Measurements from ENCODE around the gene ISCU. TPM values are rescaled to one million over a fixed set of nuclear protein-coding genes. Genes with fewer than 3 reads are reported as not detected.

Gene ISCU
- total and polyA plus RNA-seq, 8 donors, result 83.3 to 256 (median 165) TPM

DNA sequence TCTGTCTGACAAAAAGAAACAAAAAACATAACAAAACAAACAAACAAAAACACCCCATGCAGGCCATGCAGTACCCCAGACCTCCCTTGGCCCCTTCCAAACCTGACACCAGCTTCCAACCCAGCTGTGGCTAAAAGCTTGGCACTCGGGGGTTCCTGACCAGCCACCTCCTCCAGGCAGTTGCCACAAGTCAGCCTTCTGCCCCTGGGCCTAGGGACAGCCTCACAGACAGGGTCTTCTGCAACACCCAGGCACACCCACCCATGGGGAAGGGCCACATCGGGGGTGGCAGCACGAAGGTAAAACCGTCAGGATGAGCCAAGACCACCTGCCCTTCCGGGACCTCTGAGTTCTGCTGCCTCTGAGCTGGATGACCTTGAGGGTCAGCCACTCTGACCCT is 46.2 kb downstream of the ISCU start:
- peaks cover 0 to 19% (median 8%) of the 10 kb centered on the region in 4 donors for H3K4me1 ChIP-seq
- 78 to 85% (median 81%) methylated on average over 2 to 5 of the region's 5 CpGs for WGBS, 5 donors
- intact Hi-C loops (cut with DNase I; ENCODE audit: low total_unique reads), result no loop called here

DNA sequence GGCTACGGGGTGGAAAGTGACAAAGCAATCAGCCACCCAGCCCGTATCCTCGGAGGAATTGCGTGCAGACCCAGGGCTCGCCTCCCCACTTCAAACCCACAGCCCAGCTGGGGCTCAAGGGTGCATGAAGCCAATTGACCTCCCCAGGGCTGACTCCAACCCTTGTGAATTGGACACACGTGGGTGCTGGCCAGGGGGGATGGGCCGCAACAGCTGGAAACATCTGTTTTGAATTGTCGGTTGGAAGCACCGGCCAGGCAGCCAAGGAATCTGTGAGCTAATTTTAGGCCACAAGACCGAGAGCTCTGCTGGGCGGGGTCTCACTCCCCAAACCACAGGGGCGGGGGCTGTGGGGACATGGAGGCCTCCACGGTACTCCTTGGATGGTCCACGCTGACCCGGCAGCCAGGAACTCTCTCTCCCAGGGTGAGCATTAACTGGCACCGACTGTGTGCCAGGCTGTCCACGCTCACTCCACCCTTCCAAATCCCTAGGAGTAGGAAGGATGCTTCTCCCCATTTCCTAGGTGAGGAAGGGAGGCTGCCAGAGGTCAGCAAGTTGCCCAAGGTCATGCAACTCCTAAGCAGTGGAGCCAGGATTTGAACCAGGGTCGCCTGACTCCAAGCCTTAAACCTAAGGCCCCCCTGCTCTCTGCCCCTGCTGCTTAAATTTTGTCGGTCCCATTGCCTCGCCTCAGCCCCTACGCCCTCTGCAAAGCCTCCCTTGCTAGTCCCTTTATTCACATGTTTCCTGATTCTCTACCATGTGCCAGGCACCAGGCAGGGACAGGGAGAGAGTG is 47.3 kb downstream of the ISCU start:
- peaks cover 0 to 20% (median 7%) of the 10 kb centered on the region in 4 donors for H3K4me1 ChIP-seq
- no peak overlapping the region for H3K4me3 ChIP-seq
- TF ChIP-seq CTCF (IDR thresholded peaks at IDR 0.05) (no peak), EP300 (IDR thresholded peaks at IDR 0.05) (no peak), POLR2AphosphoS5 (IDR thresholded peaks at IDR 0.05) (peak in 2 of 3 donors; percentile 66 to 72), POLR2A (IDR thresholded peaks at IDR 0.05) (no peak)
- no peaks in the 10 kb centered on the region for H3K36me3 ChIP-seq
- intact Hi-C loops (cut with DNase I; ENCODE audit: low total_unique reads), result no loop called here
- H3K9me3 ChIP-seq, result no peaks in the 10 kb centered on the region
- WGBS, 5 donors, result 46 to 62% (median 57%) methylated on average over 13 to 21 of the region's 21 CpGs
- peaks cover 0 to 8% (median 3%) of the 10 kb centered on the region in 3 donors for H3K27me3 ChIP-seq
- DNase-seq, result peak; percentile 50 to 94
- H3K27ac ChIP-seq, result peak overlapping the region in 3 of 5 donors; percentile 19 to 46 (median 42)

More for the DNA sequence above, 46.2 kb downstream of the ISCU start:
- no peak for DNase-seq
- Histone ChIP-seq H3K27me3 (peaks cover 0 to 8% (median 3%) of the 10 kb centered on the region in 3 donors), H3K9me3 (no peaks in the 10 kb centered on the region), H3K36me3 (no peaks in the 10 kb centered on the region), H3K4me3 (no peak overlapping the region), H3K27ac (no peak overlapping the region)
- TF ChIP-seq POLR2A (IDR thresholded peaks at IDR 0.05) (no peak), POLR2AphosphoS5 (IDR thresholded peaks at IDR 0.05) (no peak), CTCF (IDR thresholded peaks at IDR 0.05) (no peak), EP300 (IDR thresholded peaks at IDR 0.05) (no peak)

- H3K4me3 ChIP-seq, result no peak overlapping the region
- peak overlapping the region in 1 of 5 donors; percentile 42 for H3K27ac ChIP-seq
- WGBS, 5 donors, result 68 to 84% (median 71%) methylated on average over 8 of the region's 8 CpGs
- H3K27me3 ChIP-seq, result peaks cover 0 to 8% (median 3%) of the 10 kb centered on the region in 3 donors
- DNase-seq, result no peak
- no peaks in the 10 kb centered on the region for H3K36me3 ChIP-seq
- no peak for TF ChIP-seq POLR2A (IDR thresholded peaks at IDR 0.05)
- no peak for TF ChIP-seq CTCF (IDR thresholded peaks at IDR 0.05)
- TF ChIP-seq EP300 (IDR thresholded peaks at IDR 0.05), result no peak
- TF ChIP-seq POLR2AphosphoS5 (IDR thresholded peaks at IDR 0.05), result no peak
- H3K9me3 ChIP-seq, result no peaks in the 10 kb centered on the region
- peaks cover 0 to 20% (median 7%) of the 10 kb centered on the region in 4 donors for H3K4me1 ChIP-seq
- intact Hi-C loops (cut with DNase I; ENCODE audit: low total_unique reads), result no loop called here
Observed at GRCh38 chr12:108610336-108610815, 48.0 kb downstream of the ISCU start.

GRCh38 chr12:108610856-108611605 is 48.6 kb downstream of the ISCU start:
- H3K9me3 ChIP-seq, result no peaks in the 10 kb centered on the region
- H3K27me3 ChIP-seq, result peaks cover 0 to 8% (median 3%) of the 10 kb centered on the region in 3 donors
- peaks cover 0 to 20% (median 7%) of the 10 kb centered on the region in 4 donors for H3K4me1 ChIP-seq
- no peaks in the 10 kb centered on the region for H3K36me3 ChIP-seq
- TF ChIP-seq POLR2A (IDR thresholded peaks at IDR 0.05) (no peak), CTCF (IDR thresholded peaks at IDR 0.05) (no peak), EP300 (IDR thresholded peaks at IDR 0.05) (no peak), POLR2AphosphoS5 (IDR thresholded peaks at IDR 0.05) (no peak)
- intact Hi-C loops (cut with DNase I; ENCODE audit: low total_unique reads), result no loop called here
- H3K4me3 ChIP-seq, result no peak overlapping the region
- peak overlapping the region in 1 of 5 donors; percentile 20 for H3K27ac ChIP-seq
- no peak for DNase-seq
- WGBS, 5 donors, result 74 to 82% (median 76%) methylated on average over 13 to 15 of the region's 15 CpGs

Data from stomach (tissue), 9 donors.